NCI-H146 (cell line): ENCODE measurements around the gene APOA5.
"Not testable (repeated sequence)": the region's sequence is repeated elsewhere in the genome, so short reads cannot be mapped to it uniquely, and the experiment has no call there.

Experiments
- DNase-seq: peaks from one replicate; lab custom pipeline; 2025; lab: John Stamatoyannopoulos, UW

The APOA5 gene

DNA sequence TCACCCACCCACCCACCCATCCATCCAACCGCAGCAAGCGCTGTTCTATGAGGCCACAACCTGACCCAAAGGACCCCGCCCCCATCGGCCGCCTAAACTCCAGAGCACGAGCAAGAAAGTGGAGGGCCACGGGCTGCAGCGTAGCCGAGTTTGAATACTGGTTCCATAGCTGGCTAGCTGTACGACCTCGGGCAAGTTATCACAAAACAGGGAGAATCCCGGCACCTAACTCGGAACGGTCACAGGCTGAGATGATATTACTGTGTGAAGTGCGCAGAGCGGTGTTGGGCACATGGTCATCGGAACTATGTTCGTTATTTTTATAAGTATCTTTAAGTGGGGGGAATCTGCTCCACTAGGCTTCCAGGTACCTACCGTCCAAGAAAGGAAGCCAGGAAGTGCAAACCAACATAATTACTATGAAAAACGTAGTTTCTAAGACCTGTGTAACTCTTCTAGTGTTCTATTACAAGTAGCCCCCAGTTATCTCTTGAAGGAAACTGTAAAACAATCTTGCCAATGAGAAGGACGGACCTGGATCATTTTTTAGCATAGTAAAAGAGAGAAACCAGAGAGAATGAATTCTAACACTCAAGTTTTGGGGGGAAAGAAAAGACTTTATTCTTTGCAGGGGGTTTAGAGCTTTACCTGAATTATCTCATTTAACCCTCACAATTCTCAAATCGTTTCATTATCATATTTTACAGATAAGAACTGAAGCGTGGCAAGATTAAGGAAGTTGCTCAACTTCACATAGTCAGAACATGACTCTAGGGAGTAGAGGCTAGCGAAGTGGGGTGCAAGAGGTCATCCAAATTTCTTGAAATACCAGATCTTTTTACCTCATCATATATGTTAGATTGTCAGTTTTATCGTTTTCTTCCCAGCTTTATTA lies 18.2 kb downstream of the APOA5 start:
- DNase-seq: no peak

DNA sequence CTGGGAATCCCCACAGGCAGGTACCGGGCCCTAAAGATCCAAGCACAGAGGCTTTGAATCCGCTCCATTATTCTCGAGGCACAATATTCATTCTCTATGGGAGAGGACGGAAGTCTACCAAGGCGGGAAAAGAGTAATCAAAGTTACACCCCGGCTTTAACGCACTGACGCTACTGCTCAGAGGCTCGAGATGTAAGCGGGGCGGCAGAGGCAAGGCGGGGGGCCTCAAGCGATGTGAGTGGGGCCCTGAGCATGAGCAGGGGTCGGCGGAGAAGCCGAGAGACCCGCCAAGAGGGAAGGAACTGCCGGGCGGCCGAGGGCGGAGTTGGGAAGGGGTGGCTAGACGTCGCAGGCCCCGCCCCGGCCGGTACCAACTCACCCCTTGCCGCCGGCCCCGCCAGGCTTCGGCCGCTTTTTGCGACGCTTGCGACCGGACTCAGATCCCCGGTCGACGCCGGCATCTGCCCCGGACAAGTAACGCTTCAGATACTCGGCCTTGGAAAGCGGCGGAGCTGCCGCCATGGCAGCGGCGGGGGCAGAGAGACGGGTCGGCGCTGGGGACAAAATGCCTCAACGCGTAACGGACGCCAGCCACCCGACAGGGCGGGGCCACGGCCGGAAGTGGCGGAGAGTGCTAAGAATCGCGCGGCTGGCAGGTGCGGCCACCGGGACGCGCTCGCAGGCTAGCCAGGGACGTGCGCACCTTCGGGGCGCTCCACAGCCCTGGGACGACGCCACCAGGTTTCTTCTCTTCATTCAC lies 19.1 kb downstream of the APOA5 start, which contains the start of gene BUD13:
TSS of gene BUD13 (minus strand) at position 545 of the 760 bp plus-strand sequence. CDS start at position 522, 23 bp downstream.
- DNase-seq: peak; percentile 89

DNA sequence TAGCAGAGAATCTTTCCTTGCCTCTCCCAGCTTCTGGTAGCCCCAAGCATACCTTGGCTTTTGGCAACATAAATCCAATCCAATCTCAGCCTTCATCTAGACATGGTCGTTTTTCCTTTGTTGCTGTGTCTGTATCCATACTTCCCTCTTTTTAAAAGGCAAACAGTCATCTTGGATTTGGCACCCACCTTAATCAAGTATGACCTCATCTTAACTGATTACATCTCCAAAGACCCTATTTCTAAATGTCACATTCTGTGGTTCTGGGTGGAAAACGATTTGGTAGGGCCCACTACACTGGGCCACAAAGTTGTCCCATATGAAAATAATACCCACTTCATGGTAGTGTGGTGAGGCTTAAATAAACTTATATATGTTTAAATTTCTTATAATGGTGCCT lies 19.7 kb downstream of the APOA5 start:
- no peak for DNase-seq

DNA sequence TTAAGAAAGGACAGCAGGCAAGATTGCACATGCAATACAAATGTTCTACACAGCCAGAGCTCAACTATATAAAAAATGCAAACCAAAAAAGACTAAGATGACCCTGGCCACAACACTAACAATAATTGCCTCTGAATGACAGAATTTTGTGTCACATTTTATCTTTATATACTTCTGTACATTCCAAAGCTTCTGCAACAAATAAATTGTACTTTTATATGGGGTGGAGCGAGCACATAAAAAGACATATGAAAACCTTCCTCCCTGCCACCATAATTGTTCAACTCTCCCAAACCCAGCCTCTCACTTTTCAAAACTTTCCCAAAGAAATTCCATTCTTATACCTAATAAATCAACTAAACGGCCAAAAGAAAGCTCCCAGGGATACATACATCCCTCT lies 29.5 kb downstream of the APOA5 start:
- no peak for DNase-seq

DNA sequence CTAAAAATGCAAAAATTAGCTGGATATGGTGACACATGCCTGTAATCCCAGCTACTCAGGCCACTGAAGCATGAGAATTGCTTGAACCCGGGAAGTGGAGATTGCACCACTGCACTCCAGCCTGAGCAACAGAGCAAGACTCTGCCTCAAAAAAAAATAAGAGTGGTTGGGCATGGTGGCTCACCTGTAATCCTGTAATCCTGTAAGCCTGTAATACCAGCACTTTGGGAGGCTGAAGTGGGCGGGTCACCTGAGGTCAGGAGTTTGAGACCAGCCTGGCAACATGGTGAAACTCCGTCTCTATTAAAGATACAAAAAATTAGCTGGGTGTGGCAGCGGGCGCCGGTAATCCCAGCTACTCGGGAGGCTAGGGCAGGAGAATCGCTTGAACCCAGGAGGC lies 35.6 kb downstream of the APOA5 start:
- not testable (repeated sequence) for DNase-seq

DNA sequence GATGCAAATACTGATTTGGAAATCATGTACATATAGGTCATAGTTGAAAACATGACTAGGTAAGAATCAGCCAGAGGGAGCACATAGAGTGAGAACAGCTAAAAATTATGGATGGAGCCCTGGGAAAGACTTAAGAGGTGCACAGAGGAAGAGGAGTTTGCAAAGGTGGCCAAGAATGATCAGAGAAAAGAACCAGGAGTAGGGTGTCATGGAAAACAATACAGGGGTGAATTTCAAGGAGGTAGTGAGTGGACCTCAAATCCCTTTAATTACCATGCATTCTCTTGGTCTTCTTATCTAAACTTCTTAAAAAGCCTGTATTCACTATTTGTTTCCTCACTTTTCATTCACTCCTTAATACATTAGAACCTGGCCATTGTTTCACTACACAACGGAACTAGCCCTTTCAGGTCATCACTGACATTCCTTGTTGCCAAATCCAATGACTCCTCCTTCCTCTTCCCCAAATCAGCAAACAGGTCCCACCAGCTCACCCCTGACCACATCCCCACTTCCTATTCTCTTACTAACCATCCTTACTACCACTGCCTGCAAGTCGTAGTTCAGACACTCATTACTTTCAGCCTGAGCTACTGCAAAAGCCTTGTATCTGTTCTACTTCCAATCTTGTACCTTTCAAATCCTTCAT lies 41.5 kb downstream of the APOA5 start:
- DNase-seq: no peak

DNA sequence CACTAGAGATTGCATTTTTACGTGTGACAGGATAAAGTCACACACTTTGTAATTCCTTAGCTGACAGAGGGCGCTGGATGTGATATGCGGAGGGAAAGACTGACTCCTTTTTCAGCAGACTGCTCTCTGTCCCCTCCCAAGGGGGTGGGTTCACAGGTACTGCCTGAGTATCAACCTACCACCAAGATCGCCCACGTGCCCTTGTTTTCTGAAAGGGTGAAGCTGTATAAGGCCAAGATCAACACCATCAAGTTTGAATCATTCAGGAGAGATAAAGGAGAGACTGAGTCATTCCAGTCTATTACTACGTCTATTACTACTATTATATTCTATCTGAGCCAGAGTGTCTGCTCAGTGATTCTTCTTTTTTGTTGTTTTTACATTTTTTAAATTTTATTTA lies 49.6 kb downstream of the APOA5 start:
- no peak for DNase-seq

DNA sequence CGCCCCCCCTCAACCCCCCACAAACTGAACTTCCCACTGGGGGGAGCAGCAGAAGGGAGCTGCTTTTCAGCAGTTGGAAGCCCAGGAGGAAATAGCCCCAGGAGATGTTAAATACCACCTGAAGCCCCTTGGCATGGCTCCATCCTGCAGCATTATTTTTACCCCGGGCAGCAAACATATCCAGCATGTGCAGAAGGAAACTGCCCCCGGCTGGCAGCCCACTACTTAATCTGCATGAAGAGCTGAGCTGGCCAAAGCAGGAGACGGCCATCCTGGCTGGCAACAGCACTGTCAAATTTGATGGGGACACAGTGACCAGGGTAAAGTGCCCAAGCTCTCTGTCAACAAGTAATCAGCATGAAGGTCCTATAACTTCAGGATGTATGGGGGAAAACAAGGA lies 50.9 kb downstream of the APOA5 start:
- DNase-seq: no peak
